HG02623 (cell line): ENCODE data around the gene SPTLC3.

Experiments used
- ATAC-seq: cut with Tn5 transposase; IDR thresholded peaks from one replicate; pipeline ENCODE4 v1.9.1; 2021; ENCODE audit warnings: moderate library complexity; ENCODE audit not compliant: unreplicated experiment

Gene SPTLC3

GRCh38 chr20:13130061-13130706 lies 121.4 kb downstream of the SPTLC3 start:
- no peak for ATAC-seq

GRCh38 chr20:13130707-13131103 lies 121.9 kb downstream of the SPTLC3 start:
- ATAC-seq = no peak

GRCh38 chr20:13131688-13132087 lies 122.9 kb downstream of the SPTLC3 start:
- no peak for ATAC-seq

GRCh38 chr20:13139459-13140150 lies 130.8 kb downstream of the SPTLC3 start:
- ATAC-seq = no peak

DNA sequence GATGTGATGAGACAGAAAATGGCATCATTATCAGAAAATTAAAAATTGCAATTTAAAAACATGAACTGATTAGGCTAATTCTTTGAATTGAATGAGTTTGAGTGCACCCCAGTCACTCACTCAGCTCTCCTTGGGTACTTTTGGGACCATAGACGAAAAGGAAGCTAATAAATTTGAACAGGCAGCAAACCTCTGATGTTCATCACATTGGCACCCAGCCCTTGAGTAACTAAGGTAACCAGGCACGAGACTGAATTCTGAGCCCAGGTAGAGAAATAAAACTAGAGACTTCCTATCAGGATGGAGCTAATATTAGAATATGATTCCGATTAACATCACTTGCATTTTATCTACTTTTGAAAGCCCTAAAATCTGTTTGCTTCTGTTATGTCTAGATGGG lies 131.4 kb downstream of the SPTLC3 start:
- no peak for ATAC-seq

DNA sequence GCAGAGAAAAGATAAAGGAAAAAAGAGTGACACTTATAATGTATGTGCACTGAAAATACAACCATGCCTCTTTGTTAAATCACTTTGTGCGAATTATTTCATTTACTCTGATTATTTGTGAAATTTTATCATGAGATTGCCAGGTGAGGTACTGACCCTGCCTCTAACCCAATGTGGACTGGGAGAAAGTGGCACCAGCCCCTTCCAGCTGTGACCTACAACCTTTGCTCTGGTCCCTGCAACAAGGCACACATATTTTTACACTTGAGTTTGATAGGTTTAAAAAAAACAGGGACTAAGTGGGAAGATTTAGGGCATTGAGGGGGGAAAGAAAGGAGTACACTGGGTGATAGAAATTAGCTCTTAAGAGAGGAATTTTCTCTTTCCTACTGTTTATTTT lies 132.0 kb downstream of the SPTLC3 start:
- no peak for ATAC-seq

DNA sequence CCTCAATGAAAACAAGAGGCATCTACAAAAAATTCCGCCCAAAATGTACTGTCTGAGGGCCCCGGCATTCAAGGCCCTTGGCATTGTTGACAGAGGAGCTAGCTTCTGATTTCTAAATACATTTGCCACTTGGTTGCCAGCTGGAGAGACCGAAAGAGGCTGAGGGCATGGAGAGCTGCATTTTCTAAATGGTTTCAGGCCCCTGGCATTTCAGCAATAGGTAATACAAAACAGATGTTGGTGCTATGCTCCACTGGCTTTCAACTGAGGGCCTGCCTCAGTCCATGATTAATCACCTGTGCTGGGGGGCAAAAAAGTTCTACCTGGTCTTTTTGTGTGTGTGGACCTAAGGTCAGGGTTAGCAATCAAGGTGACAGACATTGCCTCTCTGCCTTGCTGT lies 132.8 kb downstream of the SPTLC3 start:
- no peak for ATAC-seq

GRCh38 chr20:13142143-13142542 lies 133.4 kb downstream of the SPTLC3 start:
- ATAC-seq = no peak

DNA sequence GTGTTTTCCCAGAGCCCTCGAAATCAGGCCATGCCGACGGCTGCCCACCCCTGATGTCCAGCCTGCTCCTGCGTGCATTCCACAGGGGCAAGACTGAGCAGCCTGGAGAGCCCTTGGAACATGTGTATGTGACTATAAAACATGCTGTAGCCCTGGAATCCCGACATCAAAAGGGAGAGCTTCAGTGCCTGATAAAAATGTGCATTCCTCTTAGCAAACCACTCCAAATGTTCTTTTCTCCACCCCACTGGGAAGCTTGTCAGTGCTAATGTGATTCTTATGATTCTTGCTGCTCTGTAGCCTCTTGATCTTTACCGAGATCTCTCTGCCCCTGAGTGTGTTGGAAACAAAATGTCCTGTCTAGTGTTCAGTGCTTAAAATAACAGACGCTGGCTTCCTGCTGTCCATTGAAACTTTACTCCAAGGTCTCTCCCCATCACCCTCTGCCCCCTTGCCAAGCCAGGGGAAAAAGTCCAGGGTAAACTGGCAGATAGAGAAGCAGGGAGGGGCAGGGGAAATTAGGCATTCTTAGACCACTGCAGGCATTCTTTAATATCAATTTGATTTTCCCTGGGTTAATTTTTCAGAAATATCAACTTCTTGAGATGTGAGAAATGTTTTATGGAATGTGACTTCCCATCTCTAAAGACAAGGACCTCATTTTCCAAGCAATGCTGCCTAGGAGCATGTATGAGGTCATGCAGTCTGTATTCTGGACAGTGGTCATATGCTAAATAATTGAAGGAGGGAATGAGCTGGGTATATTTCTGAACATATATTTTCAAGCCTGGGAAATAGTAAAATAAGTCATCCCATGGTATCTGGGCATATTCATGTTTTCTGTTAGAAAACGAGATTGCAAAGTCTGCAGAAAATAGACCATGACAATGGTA lies 138.5 kb downstream of the SPTLC3 start:
- no peak for ATAC-seq

DNA sequence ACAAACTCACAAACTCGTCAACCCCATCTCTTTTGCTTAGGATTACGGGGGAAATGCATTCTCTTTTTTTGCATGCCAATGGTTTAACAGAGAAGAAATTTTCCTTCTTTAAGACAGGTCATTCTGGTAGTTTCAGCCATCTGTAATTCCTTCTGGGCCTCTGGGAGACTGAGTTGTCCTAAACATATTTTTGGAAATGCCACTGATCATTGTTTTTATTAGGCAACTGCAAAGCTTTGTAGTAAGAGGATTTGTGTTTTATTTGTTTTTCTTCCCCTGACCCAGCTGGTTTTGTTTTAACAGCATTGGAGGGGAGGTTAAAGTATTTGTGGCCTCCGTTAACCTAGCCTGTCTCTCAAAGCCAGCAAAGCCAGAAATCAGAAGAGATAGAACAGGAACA lies 139.2 kb downstream of the SPTLC3 start:
- no peak for ATAC-seq

DNA sequence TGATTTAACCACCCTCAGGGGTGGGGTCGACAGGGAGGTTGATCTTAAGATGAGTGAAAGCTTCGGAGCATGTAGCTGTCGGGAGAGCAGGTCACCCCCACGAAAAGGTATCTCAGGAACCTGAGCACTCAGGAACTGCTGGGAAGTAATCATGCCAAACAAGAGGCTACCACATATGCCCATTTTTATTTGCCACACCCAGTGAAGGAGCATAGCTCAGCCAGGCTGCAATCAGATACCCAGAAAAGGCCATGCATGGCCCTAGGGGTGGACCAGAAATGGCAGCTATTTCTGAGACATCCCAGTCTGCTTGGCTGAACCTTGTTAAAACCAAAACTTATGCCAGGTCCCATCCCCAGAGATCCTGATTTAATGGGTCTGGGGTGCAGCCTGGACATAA lies 139.6 kb downstream of the SPTLC3 start:
- no peak for ATAC-seq

GRCh38 chr20:13148961-13149360 lies 140.2 kb downstream of the SPTLC3 start:
- ATAC-seq = no peak

- no peak for ATAC-seq
These were observed 140.8 kb downstream of the SPTLC3 start for GRCh38 chr20:13149371-13150105.

- no peak for ATAC-seq
These were observed 149.6 kb downstream of the SPTLC3 start for GRCh38 chr20:13158369-13158768.

DNA sequence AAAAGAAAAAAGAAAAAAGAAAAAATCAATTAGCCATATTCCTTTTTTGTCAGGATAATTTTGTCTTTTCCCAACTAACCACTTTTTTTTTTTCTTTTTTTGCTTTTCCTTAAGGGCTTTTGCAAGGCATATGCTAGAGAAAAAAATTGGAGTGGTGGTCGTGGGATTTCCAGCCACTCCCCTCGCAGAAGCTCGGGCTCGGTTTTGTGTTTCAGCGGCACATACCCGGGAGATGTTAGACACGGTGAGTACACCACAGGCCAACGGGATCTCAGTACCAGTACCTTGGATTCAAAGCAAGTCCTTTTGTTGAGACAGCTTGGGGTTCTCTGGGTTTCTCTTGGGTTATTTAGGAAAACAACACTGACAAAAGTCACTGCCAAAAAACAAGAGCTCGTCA lies 151.1 kb downstream of the SPTLC3 start:
- no peak for ATAC-seq

GRCh38 chr20:13165203-13165602 lies 156.4 kb downstream of the SPTLC3 start:
- ATAC-seq = no peak

- ATAC-seq = no peak
These were observed 157.2 kb downstream of the SPTLC3 start for GRCh38 chr20:13166011-13166410.

GRCh38 chr20:13166437-13166836 lies 157.7 kb downstream of the SPTLC3 start:
- ATAC-seq = no peak

- ATAC-seq = no peak
These were observed 160.3 kb downstream of the SPTLC3 start for GRCh38 chr20:13169086-13169485.

DNA sequence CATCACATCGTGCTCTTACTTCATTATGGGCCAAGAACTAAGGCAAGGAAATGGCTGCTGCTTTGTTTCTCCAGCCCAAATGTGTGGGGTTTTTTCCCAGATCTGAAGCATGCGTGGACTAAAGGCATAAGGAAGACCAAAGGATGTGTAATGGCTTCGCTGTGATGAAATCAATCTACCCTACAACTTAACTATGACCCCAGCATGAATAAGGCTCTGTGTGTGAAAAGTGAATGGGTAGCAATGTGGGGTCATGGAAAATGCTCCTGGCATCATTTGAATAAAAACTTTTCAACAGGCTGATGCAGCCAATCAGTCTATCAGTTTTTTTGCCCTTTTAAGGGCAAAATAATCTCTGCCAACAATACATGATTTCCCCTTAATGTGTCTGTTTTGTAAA lies 162.0 kb downstream of the SPTLC3 start:
- no peak for ATAC-seq

DNA sequence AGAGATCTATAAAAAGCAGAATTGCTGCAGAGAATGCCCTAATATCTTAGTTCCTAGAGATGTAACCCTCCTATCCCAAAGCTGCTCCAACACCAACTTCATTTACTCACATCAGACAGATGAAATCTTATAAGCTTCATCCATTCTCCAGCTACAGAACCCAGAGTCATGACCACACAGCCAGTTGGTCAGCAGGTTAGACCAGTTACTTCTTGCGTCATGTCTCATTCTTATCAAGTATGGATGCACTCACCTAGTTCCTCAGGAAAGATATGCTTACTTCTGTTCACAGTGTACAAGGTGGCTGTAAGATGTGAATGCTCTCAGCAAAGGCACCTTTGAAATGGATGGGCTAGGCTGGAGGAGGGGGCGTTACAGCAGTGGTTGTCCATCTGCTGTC lies 164.4 kb downstream of the SPTLC3 start:
- no peak for ATAC-seq
